MCF 10A (cell line): ENCODE results near the gene TRIML1. TPM values are rescaled to one million over a fixed set of nuclear protein-coding genes. Genes with fewer than 3 reads are reported as not detected.
"Not testable (repeated sequence)": the region's sequence is repeated elsewhere in the genome, so short reads cannot be mapped to it uniquely, and the experiment has no call there.

Experiments used
- BruUV-seq: library from RNA; stranded (reverse); fragments of 400-500 nt; replicated peaks from 2 replicates; lab custom pipeline; 2021; lab: Mats Ljungman, UMichigan
- CTCF ChIA-PET: fragments of 300-600 bp; sonication (Branson Sonifier 250); formaldehyde crosslinking; extraction: SDS; loops from one replicate; lab custom pipeline; 2021; ENCODE audit warnings: antibody characterized with exemption, inconsistent platforms; lab: Yijun Ruan, JAX
- POLR2A ChIA-PET: fragments of 300-600, 350-650 bp; sonication (Branson Sonifier 250); formaldehyde crosslinking; extraction: SDS; loops from one replicate; lab custom pipeline; 2020; ENCODE audit warnings: antibody characterized with exemption, inconsistent platforms; lab: Yijun Ruan, JAX
- DNase-seq: peaks from one replicate; pipeline ENCODE4 v3.0.0-alpha.2; 2018; ENCODE audit not compliant: unreplicated experiment
- H3K27ac Mint-ChIP-seq: one replicate; pipeline ENCODE4 v1.8.0; 2022; ENCODE audit warnings: mild to moderate bottlenecking, low read depth, mixed read lengths; ENCODE audit not compliant: unreplicated experiment
- H3K27me3 Mint-ChIP-seq: one replicate; pipeline ENCODE4 v1.8.0; 2022; ENCODE audit warnings: mixed read lengths; ENCODE audit not compliant: insufficient read depth, unreplicated experiment
- H3K36me3 Mint-ChIP-seq: one replicate; pipeline ENCODE4 v1.8.0; 2022; ENCODE audit warnings: mild to moderate bottlenecking, moderate library complexity, mixed read lengths; ENCODE audit not compliant: insufficient read depth, unreplicated experiment
- H3K4me1 Mint-ChIP-seq: one replicate; pipeline ENCODE4 v1.8.0; 2022; ENCODE audit warnings: mixed read lengths; ENCODE audit not compliant: insufficient read depth, unreplicated experiment
- H3K4me3 Mint-ChIP-seq: one replicate; pipeline ENCODE4 v1.8.0; 2022; ENCODE audit warnings: mild to moderate bottlenecking, moderate library complexity, mixed read lengths; ENCODE audit not compliant: unreplicated experiment
- H3K9me3 Mint-ChIP-seq: one replicate; pipeline ENCODE4 v1.8.0; 2022; ENCODE audit warnings: mixed read lengths; ENCODE audit not compliant: unreplicated experiment
- intact Hi-C: fragments of 100-400 bp; cut with micrococcal nuclease; formaldehyde crosslinking; loops from 2 replicates; pipeline ENCODE4 v1.14.1; 2022
- total RNA-seq: library from RNA; stranded (reverse); gene quantifications from 2 replicates; pipeline ENCODE4 v1.2.3, GENCODE V29; 2022
- TF ChIP-seq, protein P1 (sequence below): fragments of 200-600 bp; IDR thresholded peaks from one replicate; pipeline ENCODE4 v1.8.0; 2022; ENCODE audit warnings: antibody characterized with exemption, mild to moderate bottlenecking; ENCODE audit not compliant: unreplicated experiment

Gene TRIML1
- total RNA-seq, 1 experiment from 2014 or later: not detected

- TF ChIP-seq, protein P1, sequence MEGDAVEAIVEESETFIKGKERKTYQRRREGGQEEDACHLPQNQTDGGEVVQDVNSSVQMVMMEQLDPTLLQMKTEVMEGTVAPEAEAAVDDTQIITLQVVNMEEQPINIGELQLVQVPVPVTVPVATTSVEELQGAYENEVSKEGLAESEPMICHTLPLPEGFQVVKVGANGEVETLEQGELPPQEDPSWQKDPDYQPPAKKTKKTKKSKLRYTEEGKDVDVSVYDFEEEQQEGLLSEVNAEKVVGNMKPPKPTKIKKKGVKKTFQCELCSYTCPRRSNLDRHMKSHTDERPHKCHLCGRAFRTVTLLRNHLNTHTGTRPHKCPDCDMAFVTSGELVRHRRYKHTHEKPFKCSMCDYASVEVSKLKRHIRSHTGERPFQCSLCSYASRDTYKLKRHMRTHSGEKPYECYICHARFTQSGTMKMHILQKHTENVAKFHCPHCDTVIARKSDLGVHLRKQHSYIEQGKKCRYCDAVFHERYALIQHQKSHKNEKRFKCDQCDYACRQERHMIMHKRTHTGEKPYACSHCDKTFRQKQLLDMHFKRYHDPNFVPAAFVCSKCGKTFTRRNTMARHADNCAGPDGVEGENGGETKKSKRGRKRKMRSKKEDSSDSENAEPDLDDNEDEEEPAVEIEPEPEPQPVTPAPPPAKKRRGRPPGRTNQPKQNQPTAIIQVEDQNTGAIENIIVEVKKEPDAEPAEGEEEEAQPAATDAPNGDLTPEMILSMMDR: no peak
- no peak overlapping the region for H3K27ac Mint-ChIP-seq
- intact Hi-C loops: no loop called here
- ChIA-PET POLR2A (no interaction called here), CTCF (no interaction called here)
- peaks cover 5% of the 10 kb centered on the region for H3K4me1 Mint-ChIP-seq
- no peak for DNase-seq
- H3K36me3 Mint-ChIP-seq: no peaks in the 10 kb centered on the region
- no TSS peak for BruUV-seq
- H3K4me3 Mint-ChIP-seq: no peak overlapping the region
- H3K9me3 Mint-ChIP-seq: no peaks in the 10 kb centered on the region
- no peaks in the 10 kb centered on the region for H3K27me3 Mint-ChIP-seq
Observed at GRCh38 chr4:188147176-188147575, 7.9 kb downstream of the TRIML1 start.

DNA sequence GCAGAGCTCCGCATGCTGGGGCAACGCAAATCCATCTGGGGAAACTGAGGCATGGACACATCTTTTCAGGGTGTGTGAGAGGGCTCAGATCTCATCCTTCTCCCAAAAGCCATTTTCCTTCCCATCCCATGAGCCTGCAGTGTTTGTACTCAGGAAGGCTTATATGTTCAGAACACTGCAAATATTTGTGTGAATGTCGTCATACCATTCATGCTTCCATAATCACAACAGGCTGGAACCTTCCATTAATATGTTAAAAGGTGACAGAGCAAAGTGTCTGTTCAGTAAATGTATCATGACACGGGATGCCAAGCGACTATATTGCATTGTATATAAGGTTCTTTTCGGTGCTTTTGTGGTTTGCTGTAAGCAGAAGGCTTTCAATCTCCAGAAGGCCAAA, 8.5 kb downstream of the TRIML1 start:
- TF ChIP-seq, protein P1: no peak
- Mint-ChIP-seq H3K27ac (no peak overlapping the region), H3K27me3 (no peaks in the 10 kb centered on the region), H3K36me3 (no peaks in the 10 kb centered on the region), H3K9me3 (no peaks in the 10 kb centered on the region), H3K4me3 (no peak overlapping the region), H3K4me1 (peaks cover 5% of the 10 kb centered on the region)
- CTCF ChIA-PET: no interaction called here
- no peak for DNase-seq
- POLR2A ChIA-PET: no interaction called here
- intact Hi-C loops: no loop called here
- no TSS peak for BruUV-seq

GRCh38 chr4:188154668-188155405, 15.6 kb downstream of the TRIML1 start:
- TF ChIP-seq, protein P1: no peak
- H3K9me3 Mint-ChIP-seq: peaks cover 8% of the 10 kb centered on the region
- no peaks in the 10 kb centered on the region for H3K4me1 Mint-ChIP-seq
- no TSS peak for BruUV-seq
- DNase-seq: no peak
- no peak overlapping the region for H3K27ac Mint-ChIP-seq
- intact Hi-C loops: no loop called here
- H3K36me3 Mint-ChIP-seq: peaks cover 7% of the 10 kb centered on the region
- no peaks in the 10 kb centered on the region for H3K27me3 Mint-ChIP-seq
- ChIA-PET POLR2A (no interaction called here), CTCF (no interaction called here)
- H3K4me3 Mint-ChIP-seq: no peak overlapping the region

GRCh38 chr4:188158336-188158735, 19.1 kb downstream of the TRIML1 start:
- Mint-ChIP-seq H3K36me3 (peaks cover 9% of the 10 kb centered on the region), H3K27me3 (no peaks in the 10 kb centered on the region), H3K9me3 (peaks cover 8% of the 10 kb centered on the region), H3K27ac (no peak overlapping the region), H3K4me3 (no peak overlapping the region), H3K4me1 (no peaks in the 10 kb centered on the region)
- no peak for DNase-seq
- POLR2A ChIA-PET: no interaction called here
- BruUV-seq: no TSS peak
- intact Hi-C loops: no loop called here
- TF ChIP-seq, protein P1: no peak
- CTCF ChIA-PET: interaction anchor here (0.7 kb wide), 1 partner anchor 431 kb away, joined by 3 read pairs; no protein-coding TSS in a partner anchor

GRCh38 chr4:188159513-188160226, 20.4 kb downstream of the TRIML1 start:
- intact Hi-C loops: not testable (repeated sequence)

More at GRCh38 chr4:188159513-188160226, 20.4 kb downstream of the TRIML1 start:
- H3K27me3 Mint-ChIP-seq, POLR2A ChIA-PET, H3K4me3 Mint-ChIP-seq, CTCF ChIA-PET, H3K27ac Mint-ChIP-seq, H3K9me3 Mint-ChIP-seq, BruUV-seq, H3K36me3 Mint-ChIP-seq, H3K4me1 Mint-ChIP-seq: not testable (repeated sequence)
- peak; percentile 46 for DNase-seq
